ENCODE data around the gene CACNA1H. TPM values are rescaled to one million over a fixed set of nuclear protein-coding genes. Genes with fewer than 3 reads are reported as not detected.

The CACNA1H gene
- total and polyA plus RNA-seq, 11 donors: 1.6 to 14.6 (median 3.2) TPM

- intact Hi-C loops (cut with DNase I): no loop called here
- DNase-seq (peak in 1 of 5 donors; percentile 19), ATAC-seq (no peak)
- no peak overlapping the region for H3K27ac ChIP-seq
- WGBS, 4 donors: 80 to 86% (median 83%) methylated on average over 19 to 32 of the region's 32 CpGs
- no peak for TF ChIP-seq POLR2A (IDR thresholded peaks at IDR 0.05)
- H3K4me3 ChIP-seq: no peak overlapping the region
- H3K4me1 ChIP-seq: peaks cover 0 to 6% (median 0%) of the 10 kb centered on the region in 12 donors
- peaks cover 4 to 57% (median 36%) of the 10 kb centered on the region in 9 donors for H3K27me3 ChIP-seq
- H3K36me3 ChIP-seq: no peaks in the 10 kb centered on the region
- H3K9me3 ChIP-seq: no peaks in the 10 kb centered on the region
Observed at GRCh38 chr16:1262210-1262845, 109.4 kb downstream of the CACNA1H start.

GRCh38 chr16:1262846-1263221 is 109.9 kb downstream of the CACNA1H start:
- WGBS, 4 donors: 80 to 91% (median 82%) methylated on average over 7 to 9 of the region's 9 CpGs
- intact Hi-C loops (cut with DNase I): no loop called here

GRCh38 chr16:1263591-1264344 is 110.9 kb downstream of the CACNA1H start:
- intact Hi-C loops (cut with DNase I): no loop called here
- Histone ChIP-seq H3K36me3 (no peaks in the 10 kb centered on the region), H3K4me3 (no peak overlapping the region), H3K9me3 (no peaks in the 10 kb centered on the region), H3K27me3 (peaks cover 4 to 47% (median 32%) of the 10 kb centered on the region in 9 donors), H3K27ac (no peak overlapping the region), H3K4me1 (peaks cover 0 to 6% (median 0%) of the 10 kb centered on the region in 12 donors)
- peak in 2 of 5 donors; percentile 15 to 16 for DNase-seq
- no peak for ATAC-seq
- no peak for TF ChIP-seq POLR2A (IDR thresholded peaks at IDR 0.05)
- TF ChIP-seq CTCF (IDR thresholded peaks at IDR 0.05): no peak
- WGBS, 4 donors: 72 to 75% (median 74%) methylated on average over 11 to 15 of the region's 15 CpGs

More at GRCh38 chr16:1262846-1263221, 109.9 kb downstream of the CACNA1H start:
- peaks cover 4 to 52% (median 36%) of the 10 kb centered on the region in 9 donors for H3K27me3 ChIP-seq
- DNase-seq (peak in 1 of 5 donors; percentile 14), ATAC-seq (no peak)
- H3K27ac ChIP-seq: no peak overlapping the region
- no peaks in the 10 kb centered on the region for H3K9me3 ChIP-seq
- no peak overlapping the region for H3K4me3 ChIP-seq
- H3K4me1 ChIP-seq: peaks cover 0 to 6% (median 0%) of the 10 kb centered on the region in 12 donors
- TF ChIP-seq CTCF (IDR thresholded peaks at IDR 0.05) (no peak), POLR2A (IDR thresholded peaks at IDR 0.05) (no peak)
- no peaks in the 10 kb centered on the region for H3K36me3 ChIP-seq

GRCh38 chr16:1264345-1265089 is 111.6 kb downstream of the CACNA1H start:
- peaks cover 0 to 39% (median 27%) of the 10 kb centered on the region in 9 donors for H3K27me3 ChIP-seq
- intact Hi-C loops (cut with DNase I): no loop called here

More at GRCh38 chr16:1264345-1265089, 111.6 kb downstream of the CACNA1H start:
- no peak for ATAC-seq
- peak in 1 of 5 donors; percentile 7 for DNase-seq
- no peak overlapping the region for H3K27ac ChIP-seq
- no peaks in the 10 kb centered on the region for H3K36me3 ChIP-seq
- H3K4me3 ChIP-seq: no peak overlapping the region
- TF ChIP-seq POLR2A (IDR thresholded peaks at IDR 0.05) (no peak), CTCF (IDR thresholded peaks at IDR 0.05) (no peak)
- H3K9me3 ChIP-seq: no peaks in the 10 kb centered on the region
- WGBS, 4 donors: 81 to 97% (median 93%) methylated on average over 16 of the region's 16 CpGs
- H3K4me1 ChIP-seq: no peaks in the 10 kb centered on the region

All from heart left ventricle (tissue), 16 donors.